Skin of body (tissue), 2 donors: Measurements from ENCODE around the gene ANKRD49. TPM values are rescaled to one million over a fixed set of nuclear protein-coding genes. Genes with fewer than 3 reads are reported as not detected.

ENCODE experiments used
- DNase-seq: peaks from one replicate; lab custom pipeline; 2025; lab: John Stamatoyannopoulos, UW
- total RNA-seq: library from RNA; depleted of rRNA; stranded (reverse); fragments of >200 nt; gene quantifications from one replicate; pipeline ENCODE4 v1.2.3, GENCODE V29; 2014

The ANKRD49 gene
- total RNA-seq = 12.7 TPM

- DNase-seq = peak; percentile 99
Observed at GRCh38 chr11:94493281-94494125, at the start of gene ANKRD49, which contains the start of gene MRE11. Gene ANKRD49 (plus strand): TSS chr11:94493984. CDS start chr11:94496694, 2,710 bp downstream. Gene MRE11 (minus strand): TSS chr11:94493844. CDS start chr11:94492801, 1,043 bp downstream.

- DNase-seq = no peak
Observed at GRCh38 chr11:94445641-94446040, 48.1 kb upstream of the ANKRD49 start.

- DNase-seq = no peak
Observed at GRCh38 chr11:94447149-94447548, 46.6 kb upstream of the ANKRD49 start.

- DNase-seq = no peak
Observed at GRCh38 chr11:94449029-94449428, 44.8 kb upstream of the ANKRD49 start.

GRCh38 chr11:94449437-94449836, 44.3 kb upstream of the ANKRD49 start:
- no peak for DNase-seq

GRCh38 chr11:94450048-94450447, 43.7 kb upstream of the ANKRD49 start:
- DNase-seq = no peak

- DNase-seq = no peak
Observed at GRCh38 chr11:94452988-94453387, 40.8 kb upstream of the ANKRD49 start.

GRCh38 chr11:94454301-94454700, 39.5 kb upstream of the ANKRD49 start:
- no peak for DNase-seq

- no peak for DNase-seq
Observed at GRCh38 chr11:94455861-94456260, 37.9 kb upstream of the ANKRD49 start.

- DNase-seq = no peak
Observed at GRCh38 chr11:94457118-94458029, 36.4 kb upstream of the ANKRD49 start.

- no peak for DNase-seq
Observed at GRCh38 chr11:94459576-94459975, 34.2 kb upstream of the ANKRD49 start.

GRCh38 chr11:94469416-94469815, 24.4 kb upstream of the ANKRD49 start:
- no peak for DNase-seq

- DNase-seq = no peak
Observed at GRCh38 chr11:94472916-94473799, 20.6 kb upstream of the ANKRD49 start.

GRCh38 chr11:94477624-94478023, 16.2 kb upstream of the ANKRD49 start:
- no peak for DNase-seq

- DNase-seq = no peak
Observed at GRCh38 chr11:94481342-94481741, 12.4 kb upstream of the ANKRD49 start.

GRCh38 chr11:94486068-94486467, 7.7 kb upstream of the ANKRD49 start:
- no peak for DNase-seq

- no peak for DNase-seq
Observed at GRCh38 chr11:94494126-94494680, 419 bp downstream of the ANKRD49 start.

GRCh38 chr11:94500181-94500580, 6.4 kb downstream of the ANKRD49 start:
- no peak for DNase-seq

GRCh38 chr11:94501522-94501921, 7.7 kb downstream of the ANKRD49 start:
- no peak for DNase-seq

- peak; percentile 22 for DNase-seq
Observed at GRCh38 chr11:94504689-94505293, 11.0 kb downstream of the ANKRD49 start.
